ENCODE results near the gene BBS7.

Gene BBS7

DNA sequence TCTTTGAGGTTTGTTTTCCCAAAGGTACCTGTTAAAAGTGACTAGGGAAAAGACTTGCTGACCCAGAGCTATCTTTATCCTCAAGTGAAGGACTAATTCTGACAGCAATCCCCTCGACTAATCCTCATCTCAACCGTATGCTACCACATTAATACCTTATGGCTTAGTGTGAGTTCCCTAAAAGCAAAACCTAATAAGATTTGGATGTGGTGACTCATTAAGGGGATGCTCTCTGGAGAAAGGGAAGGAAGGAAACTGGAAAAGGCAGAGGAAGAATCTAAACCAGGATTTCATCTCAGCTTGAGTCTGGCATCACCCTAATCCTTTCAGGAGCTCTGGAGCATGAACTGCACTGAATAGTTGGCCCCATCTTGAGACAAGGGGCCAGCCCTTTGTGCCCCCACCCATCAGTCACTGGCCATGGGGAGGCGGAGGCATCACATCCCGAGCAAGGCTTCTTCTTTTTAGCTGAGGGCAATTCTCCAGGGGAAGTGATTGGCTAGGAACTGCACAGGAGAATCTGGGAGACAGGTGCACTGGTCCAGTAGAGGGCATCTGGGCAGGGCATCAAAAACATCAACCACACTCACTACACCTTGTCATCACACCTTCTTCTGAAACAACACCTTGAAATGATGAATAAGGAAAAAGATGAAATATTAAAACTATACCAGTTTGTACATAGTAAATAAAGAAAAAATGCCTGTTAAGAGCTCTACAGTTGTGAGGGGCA is 6.9 kb upstream of the BBS7 start:
- no peak for TF ChIP-seq SPI1 (IDR thresholded peaks at IDR 0.05; ENCODE audit: low read depth, low read length)
- no peak for TF ChIP-seq TAF1 (IDR thresholded peaks at IDR 0.05; ENCODE audit: low read depth, low read length)
- no peak for TF ChIP-seq POU2F2 (IDR thresholded peaks at IDR 0.05; ENCODE audit: low read depth, low read length)
- TF ChIP-seq POLR2AphosphoS5 (IDR thresholded peaks at IDR 0.05; ENCODE audit: low read depth, low read length): no peak
- no peak for TF ChIP-seq PAX5 (IDR thresholded peaks at IDR 0.05; ENCODE audit: insufficient read depth, low read length, severe bottlenecking)
- FAIRE-seq: no peak
- DNase-seq (ENCODE audit: insufficient read length, low spot score): no peak

- FAIRE-seq (no peak), DNase-seq (ENCODE audit: insufficient read length, low spot score) (no peak)
- TF ChIP-seq POU2F2 (IDR thresholded peaks at IDR 0.05; ENCODE audit: low read depth, low read length) (no peak), POLR2A (IDR thresholded peaks at IDR 0.05; ENCODE audit: low read depth, low read length) (no peak), POLR2AphosphoS5 (IDR thresholded peaks at IDR 0.05; ENCODE audit: low read depth, low read length) (no peak), PAX5 (IDR thresholded peaks at IDR 0.05; ENCODE audit: insufficient read depth, low read length, severe bottlenecking) (no peak), SPI1 (IDR thresholded peaks at IDR 0.05; ENCODE audit: low read depth, low read length) (no peak), TAF1 (IDR thresholded peaks at IDR 0.05; ENCODE audit: low read depth, low read length) (no peak)
Observed at GRCh38 chr4:121876070-121876469, 5.8 kb upstream of the BBS7 start.

- FAIRE-seq: no peak
- TF ChIP-seq POLR2AphosphoS5 (IDR thresholded peaks at IDR 0.05; ENCODE audit: low read depth, low read length) (no peak), POLR2A (IDR thresholded peaks at IDR 0.05; ENCODE audit: low read depth, low read length) (no peak), TAF1 (IDR thresholded peaks at IDR 0.05; ENCODE audit: low read depth, low read length) (no peak), SPI1 (IDR thresholded peaks at IDR 0.05; ENCODE audit: low read depth, low read length) (no peak), POU2F2 (IDR thresholded peaks at IDR 0.05; ENCODE audit: low read depth, low read length) (no peak), PAX5 (IDR thresholded peaks at IDR 0.05; ENCODE audit: insufficient read depth, low read length, severe bottlenecking) (no peak)
- no peak for DNase-seq (ENCODE audit: insufficient read length, low spot score)
Observed at GRCh38 chr4:121875652-121876051, 5.4 kb upstream of the BBS7 start.

- no peak for DNase-seq (ENCODE audit: insufficient read length, low spot score)
- TF ChIP-seq SPI1 (IDR thresholded peaks at IDR 0.05; ENCODE audit: low read depth, low read length) (no peak), POU2F2 (IDR thresholded peaks at IDR 0.05; ENCODE audit: low read depth, low read length) (no peak), PAX5 (IDR thresholded peaks at IDR 0.05; ENCODE audit: insufficient read depth, low read length, severe bottlenecking) (no peak), TAF1 (IDR thresholded peaks at IDR 0.05; ENCODE audit: low read depth, low read length) (no peak), POLR2AphosphoS5 (IDR thresholded peaks at IDR 0.05; ENCODE audit: low read depth, low read length) (no peak), POLR2A (IDR thresholded peaks at IDR 0.05; ENCODE audit: low read depth, low read length) (no peak)
- FAIRE-seq: no peak
Observed at GRCh38 chr4:121873604-121874003, 3.3 kb upstream of the BBS7 start.

GRCh38 chr4:121863799-121864198 is 6.5 kb downstream of the BBS7 start:
- TF ChIP-seq PAX5 (IDR thresholded peaks at IDR 0.05; ENCODE audit: insufficient read depth, low read length, severe bottlenecking) (no peak), SPI1 (IDR thresholded peaks at IDR 0.05; ENCODE audit: low read depth, low read length) (no peak), POLR2A (IDR thresholded peaks at IDR 0.05; ENCODE audit: low read depth, low read length) (no peak), POLR2AphosphoS5 (IDR thresholded peaks at IDR 0.05; ENCODE audit: low read depth, low read length) (no peak)
- no peak for FAIRE-seq
- DNase-seq (ENCODE audit: insufficient read length, low spot score): no peak

DNA sequence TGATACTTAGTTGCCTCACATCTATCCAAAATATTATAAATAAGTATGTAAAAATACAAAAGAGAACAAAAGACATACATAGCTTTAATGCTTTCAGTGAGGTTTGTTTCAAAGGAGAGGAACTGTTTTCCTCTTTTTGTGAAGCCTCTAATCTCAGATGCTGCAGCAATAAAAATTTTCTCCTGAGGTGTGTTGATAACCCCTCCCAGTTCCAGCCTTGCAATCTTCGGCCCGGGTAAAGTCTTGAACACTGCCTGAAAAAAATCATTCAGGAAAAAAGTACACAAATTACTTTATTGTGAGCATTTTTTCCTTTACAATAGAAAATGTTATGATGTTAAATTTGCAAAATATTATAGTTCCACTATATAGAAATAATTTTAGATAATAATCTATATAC is 8.8 kb downstream of the BBS7 start:
- no peak for TF ChIP-seq POLR2A (IDR thresholded peaks at IDR 0.05; ENCODE audit: low read depth, low read length)
- no peak for TF ChIP-seq POLR2AphosphoS5 (IDR thresholded peaks at IDR 0.05; ENCODE audit: low read depth, low read length)
- TF ChIP-seq PAX5 (IDR thresholded peaks at IDR 0.05; ENCODE audit: insufficient read depth, low read length, severe bottlenecking): no peak
- TF ChIP-seq POU2F2 (IDR thresholded peaks at IDR 0.05; ENCODE audit: low read depth, low read length): no peak
- no peak for TF ChIP-seq SPI1 (IDR thresholded peaks at IDR 0.05; ENCODE audit: low read depth, low read length)
- no peak for TF ChIP-seq TAF1 (IDR thresholded peaks at IDR 0.05; ENCODE audit: low read depth, low read length)
- DNase-seq (ENCODE audit: insufficient read length, low spot score) (no peak), FAIRE-seq (no peak)

DNA sequence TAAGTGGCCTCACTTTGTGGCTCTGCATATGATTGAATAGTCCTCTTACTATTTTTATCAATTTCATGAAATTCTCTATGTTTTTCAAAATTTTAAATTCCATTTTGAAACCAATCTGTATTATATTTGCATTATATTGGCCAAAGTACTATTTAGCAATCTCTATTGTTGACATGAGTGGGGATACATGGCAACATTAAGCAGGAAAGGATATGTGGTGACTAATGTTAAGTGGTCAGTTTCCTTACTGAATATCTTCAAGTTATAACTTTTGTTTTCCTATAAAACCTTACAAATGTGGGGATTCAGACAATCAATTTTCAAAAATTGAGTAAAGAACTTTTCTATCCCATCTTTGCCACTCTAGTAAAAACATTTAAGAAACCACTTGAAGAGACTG is 10.2 kb downstream of the BBS7 start:
- FAIRE-seq (no peak), DNase-seq (ENCODE audit: insufficient read length, low spot score) (no peak)
- TF ChIP-seq PAX5 (IDR thresholded peaks at IDR 0.05; ENCODE audit: insufficient read depth, low read length, severe bottlenecking): no peak
- TF ChIP-seq POLR2A (IDR thresholded peaks at IDR 0.05; ENCODE audit: low read depth, low read length): no peak
- no peak for TF ChIP-seq POLR2AphosphoS5 (IDR thresholded peaks at IDR 0.05; ENCODE audit: low read depth, low read length)
- TF ChIP-seq SPI1 (IDR thresholded peaks at IDR 0.05; ENCODE audit: low read depth, low read length): no peak
- TF ChIP-seq POU2F2 (IDR thresholded peaks at IDR 0.05; ENCODE audit: low read depth, low read length): no peak
- no peak for TF ChIP-seq TAF1 (IDR thresholded peaks at IDR 0.05; ENCODE audit: low read depth, low read length)

DNA sequence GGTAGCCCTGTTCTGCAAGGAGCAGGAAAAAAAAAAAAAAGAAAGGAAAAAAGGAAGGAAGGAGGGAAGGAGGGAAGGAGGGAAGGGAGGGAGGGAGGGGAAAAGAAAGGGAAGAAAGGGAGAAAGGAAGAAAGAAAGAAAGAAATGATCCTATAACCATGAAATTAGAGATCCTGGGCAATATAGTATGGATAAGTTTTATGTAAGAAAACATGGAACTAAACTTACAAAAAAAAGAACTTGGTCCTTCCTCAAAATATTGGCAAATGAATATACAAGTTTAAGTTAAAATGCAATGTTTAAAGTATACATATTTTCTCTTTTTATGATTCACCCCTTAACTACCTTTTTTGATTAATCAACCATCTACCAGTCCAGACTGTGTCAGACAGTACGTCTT is 18.9 kb downstream of the BBS7 start:
- no peak for DNase-seq (ENCODE audit: insufficient read length, low spot score)

DNA sequence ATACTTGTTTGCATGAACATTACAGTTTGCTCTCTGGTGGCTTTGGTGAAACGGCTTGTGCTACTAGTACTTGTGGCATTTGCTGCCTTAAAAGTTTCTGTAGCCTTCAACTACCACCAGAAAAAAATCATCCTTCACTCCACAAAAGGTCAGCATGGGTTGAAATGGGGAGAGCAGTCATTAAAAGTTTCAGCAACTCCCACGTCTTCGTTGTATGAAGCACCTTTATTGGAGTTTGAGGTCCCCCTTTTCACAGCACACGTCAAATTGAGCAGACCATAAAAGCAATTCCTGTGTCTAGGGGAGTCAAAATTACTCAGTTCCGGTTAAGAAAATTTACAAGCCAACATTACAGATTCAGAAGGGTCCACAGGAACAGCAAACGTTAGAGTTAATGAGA is 23.6 kb downstream of the BBS7 start:
- FAIRE-seq: peak; percentile 50
- no peak for DNase-seq (ENCODE audit: insufficient read length, low spot score)
- TF ChIP-seq POLR2AphosphoS5 (IDR thresholded peaks at IDR 0.05; ENCODE audit: low read depth, low read length) (no peak), POU2F2 (IDR thresholded peaks at IDR 0.05; ENCODE audit: low read depth, low read length) (no peak), SPI1 (IDR thresholded peaks at IDR 0.05; ENCODE audit: low read depth, low read length) (no peak), POLR2A (IDR thresholded peaks at IDR 0.05; ENCODE audit: low read depth, low read length) (no peak), PAX5 (IDR thresholded peaks at IDR 0.05; ENCODE audit: insufficient read depth, low read length, severe bottlenecking) (no peak), TAF1 (IDR thresholded peaks at IDR 0.05; ENCODE audit: low read depth, low read length) (no peak)

More for the DNA sequence above, 18.9 kb downstream of the BBS7 start:
- no peak for FAIRE-seq
- TF ChIP-seq POLR2A (IDR thresholded peaks at IDR 0.05; ENCODE audit: low read depth, low read length): no peak
- TF ChIP-seq POLR2AphosphoS5 (IDR thresholded peaks at IDR 0.05; ENCODE audit: low read depth, low read length): no peak
- no peak for TF ChIP-seq SPI1 (IDR thresholded peaks at IDR 0.05; ENCODE audit: low read depth, low read length)
- no peak for TF ChIP-seq POU2F2 (IDR thresholded peaks at IDR 0.05; ENCODE audit: low read depth, low read length)
- no peak for TF ChIP-seq PAX5 (IDR thresholded peaks at IDR 0.05; ENCODE audit: insufficient read depth, low read length, severe bottlenecking)
- TF ChIP-seq TAF1 (IDR thresholded peaks at IDR 0.05; ENCODE audit: low read depth, low read length): no peak

GRCh38 chr4:121842862-121843261 is 27.4 kb downstream of the BBS7 start:
- no peak for DNase-seq (ENCODE audit: insufficient read length, low spot score)
- TF ChIP-seq POLR2AphosphoS5 (IDR thresholded peaks at IDR 0.05; ENCODE audit: low read depth, low read length) (no peak), TAF1 (IDR thresholded peaks at IDR 0.05; ENCODE audit: low read depth, low read length) (no peak), POLR2A (IDR thresholded peaks at IDR 0.05; ENCODE audit: low read depth, low read length) (no peak), POU2F2 (IDR thresholded peaks at IDR 0.05; ENCODE audit: low read depth, low read length) (no peak), PAX5 (IDR thresholded peaks at IDR 0.05; ENCODE audit: insufficient read depth, low read length, severe bottlenecking) (no peak), SPI1 (IDR thresholded peaks at IDR 0.05; ENCODE audit: low read depth, low read length) (no peak)
- FAIRE-seq: no peak
